Activated effector memory CD4-positive, alpha-beta T cell treated with anti-CD3 and anti-CD28 coated beads, Interleukin-2, amount 50 U/mL, for 16 hours (primary cell): Measurements from ENCODE around the gene ZNF865.
A peak's percentile ranks its signal among the peaks of the same experiment; 100 is the strongest.

ENCODE experiments used
- DNase-seq: peaks from one replicate; pipeline ENCODE4 v3.0.0-alpha.2; 2020

ZNF865 gene

GRCh38 chr19:55647732-55648584, 42.5 kb downstream of the ZNF865 start, which contains the start of gene CCDC106:
TSS of gene CCDC106 (plus strand) at chr19:55648212. CDS start at chr19:55649047, 835 bp downstream.
- peak; percentile 78 for DNase-seq

- no peak for DNase-seq
Observed at GRCh38 chr19:55648585-55649267, 43.3 kb downstream of the ZNF865 start.

GRCh38 chr19:55649268-55650125, 44.0 kb downstream of the ZNF865 start:
- no peak for DNase-seq

GRCh38 chr19:55650126-55650557, 44.7 kb downstream of the ZNF865 start:
- no peak for DNase-seq

GRCh38 chr19:55650602-55651230, 45.3 kb downstream of the ZNF865 start:
- no peak for DNase-seq

GRCh38 chr19:55651236-55651635, 45.8 kb downstream of the ZNF865 start:
- DNase-seq: no peak

GRCh38 chr19:55652311-55653128, 47.1 kb downstream of the ZNF865 start:
- no peak for DNase-seq

GRCh38 chr19:55653651-55654322, 48.3 kb downstream of the ZNF865 start:
- peak; percentile 100 for DNase-seq

GRCh38 chr19:55654323-55654867, 48.9 kb downstream of the ZNF865 start:
- peak; percentile 99 for DNase-seq

- DNase-seq: peak; percentile 98
Observed at GRCh38 chr19:55654868-55655647, 49.6 kb downstream of the ZNF865 start, which contains the start of gene U2AF2. TSS of gene U2AF2 (plus strand) at chr19:55655035. CDS start at chr19:55655105, 70 bp downstream.

- DNase-seq: no peak
Observed at GRCh38 chr19:55655648-55656040, 50.2 kb downstream of the ZNF865 start.

GRCh38 chr19:55656552-55656951, 51.1 kb downstream of the ZNF865 start:
- no peak for DNase-seq

- DNase-seq: peak; percentile 72
Observed at GRCh38 chr19:55656988-55657747, 51.7 kb downstream of the ZNF865 start.

GRCh38 chr19:55658846-55659459, 53.5 kb downstream of the ZNF865 start:
- DNase-seq: no peak

GRCh38 chr19:55659822-55660221, 54.4 kb downstream of the ZNF865 start:
- DNase-seq: no peak

- DNase-seq: no peak
Observed at GRCh38 chr19:55660404-55660803, 55.0 kb downstream of the ZNF865 start.

GRCh38 chr19:55660991-55661390, 55.5 kb downstream of the ZNF865 start:
- no peak for DNase-seq

GRCh38 chr19:55661826-55662225, 56.4 kb downstream of the ZNF865 start:
- no peak for DNase-seq
